HL-60 (cell line): ENCODE data around the gene NEK7.

ENCODE experiments used
- DNase-seq, 2 experiments: peaks; one replicate each; pipeline ENCODE4 v3.0.0-alpha.2; 2010 to 2020; ENCODE audit warnings: low read depth in 1 of 2, low spot score in 1 of 2
- H3K27ac ChIP-seq: fragments of 250-450 bp; sonication (Bioruptor Pico); replicated peaks from 2 replicates; pipeline ENCODE4 v1.5.1; 2020; ENCODE audit warnings: mild to moderate bottlenecking, moderate library complexity
- H3K27me3 ChIP-seq: fragments of 250-450 bp; sonication (Bioruptor Pico); 2 replicates; pipeline ENCODE4 v1.5.1; 2021; ENCODE audit warnings: mild to moderate bottlenecking, moderate library complexity; ENCODE audit not compliant: insufficient read depth, poor library complexity, severe bottlenecking
- H3K4me3 ChIP-seq: replicated peaks from 2 replicates; pipeline ENCODE4 v1.5.1; 2011; ENCODE audit warnings: mild to moderate bottlenecking, control low read depth, low read length; ENCODE audit not compliant: insufficient read depth
- GABPA ChIP-seq: IDR thresholded peaks from 2 replicates; pipeline ENCODE4 v1.6.1; 2012; ENCODE audit warnings: low read depth
- POLR2AphosphoS5 ChIP-seq: IDR thresholded peaks from 2 replicates; pipeline ENCODE4 v1.6.1; 2012; ENCODE audit warnings: low read depth
- SPI1 ChIP-seq: IDR thresholded peaks from 2 replicates; pipeline ENCODE4 v1.6.1; 2012; ENCODE audit warnings: low read depth, mild to moderate bottlenecking, borderline replicate concordance
- TF ChIP-seq, protein P1 (sequence below): IDR thresholded peaks from one replicate; pipeline ENCODE4 v1.5.1; 2011; ENCODE audit warnings: low read length, control low read depth, inconsistent platforms; ENCODE audit not compliant: insufficient read depth
- TF ChIP-seq, protein P2 (sequence below): IDR thresholded peaks from 2 replicates; pipeline ENCODE4 v1.6.1; 2012; ENCODE audit warnings: low read depth; ENCODE audit not compliant: insufficient replicate concordance

The NEK7 gene

DNA sequence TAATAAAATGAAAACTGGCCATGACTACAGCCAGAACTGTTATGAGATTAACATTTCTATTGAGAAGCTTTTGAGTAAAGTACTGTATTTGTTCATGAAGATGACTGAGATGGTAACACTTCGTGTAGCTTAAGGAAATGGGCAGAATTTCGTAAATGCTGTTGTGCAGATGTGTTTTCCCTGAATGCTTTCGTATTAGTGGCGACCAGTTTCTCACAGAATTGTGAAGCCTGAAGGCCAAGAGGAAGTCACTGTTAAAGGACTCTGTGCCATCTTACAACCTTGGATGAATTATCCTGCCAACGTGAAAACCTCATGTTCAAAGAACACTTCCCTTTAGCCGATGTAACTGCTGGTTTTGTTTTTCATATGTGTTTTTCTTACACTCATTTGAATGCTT lies 164.0 kb downstream of the NEK7 start:
- peak overlapping the region; percentile 32 for H3K27ac ChIP-seq
- peak in 1 of 2 experiments; percentile 64 for DNase-seq
- TF ChIP-seq, protein P1, sequence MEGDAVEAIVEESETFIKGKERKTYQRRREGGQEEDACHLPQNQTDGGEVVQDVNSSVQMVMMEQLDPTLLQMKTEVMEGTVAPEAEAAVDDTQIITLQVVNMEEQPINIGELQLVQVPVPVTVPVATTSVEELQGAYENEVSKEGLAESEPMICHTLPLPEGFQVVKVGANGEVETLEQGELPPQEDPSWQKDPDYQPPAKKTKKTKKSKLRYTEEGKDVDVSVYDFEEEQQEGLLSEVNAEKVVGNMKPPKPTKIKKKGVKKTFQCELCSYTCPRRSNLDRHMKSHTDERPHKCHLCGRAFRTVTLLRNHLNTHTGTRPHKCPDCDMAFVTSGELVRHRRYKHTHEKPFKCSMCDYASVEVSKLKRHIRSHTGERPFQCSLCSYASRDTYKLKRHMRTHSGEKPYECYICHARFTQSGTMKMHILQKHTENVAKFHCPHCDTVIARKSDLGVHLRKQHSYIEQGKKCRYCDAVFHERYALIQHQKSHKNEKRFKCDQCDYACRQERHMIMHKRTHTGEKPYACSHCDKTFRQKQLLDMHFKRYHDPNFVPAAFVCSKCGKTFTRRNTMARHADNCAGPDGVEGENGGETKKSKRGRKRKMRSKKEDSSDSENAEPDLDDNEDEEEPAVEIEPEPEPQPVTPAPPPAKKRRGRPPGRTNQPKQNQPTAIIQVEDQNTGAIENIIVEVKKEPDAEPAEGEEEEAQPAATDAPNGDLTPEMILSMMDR, result no peak
- TF ChIP-seq SPI1 (peak; percentile 83; the same call in 1 of the 2 replicates), GABPA (no peak), POLR2AphosphoS5 (no peak)
- TF ChIP-seq, protein P2, sequence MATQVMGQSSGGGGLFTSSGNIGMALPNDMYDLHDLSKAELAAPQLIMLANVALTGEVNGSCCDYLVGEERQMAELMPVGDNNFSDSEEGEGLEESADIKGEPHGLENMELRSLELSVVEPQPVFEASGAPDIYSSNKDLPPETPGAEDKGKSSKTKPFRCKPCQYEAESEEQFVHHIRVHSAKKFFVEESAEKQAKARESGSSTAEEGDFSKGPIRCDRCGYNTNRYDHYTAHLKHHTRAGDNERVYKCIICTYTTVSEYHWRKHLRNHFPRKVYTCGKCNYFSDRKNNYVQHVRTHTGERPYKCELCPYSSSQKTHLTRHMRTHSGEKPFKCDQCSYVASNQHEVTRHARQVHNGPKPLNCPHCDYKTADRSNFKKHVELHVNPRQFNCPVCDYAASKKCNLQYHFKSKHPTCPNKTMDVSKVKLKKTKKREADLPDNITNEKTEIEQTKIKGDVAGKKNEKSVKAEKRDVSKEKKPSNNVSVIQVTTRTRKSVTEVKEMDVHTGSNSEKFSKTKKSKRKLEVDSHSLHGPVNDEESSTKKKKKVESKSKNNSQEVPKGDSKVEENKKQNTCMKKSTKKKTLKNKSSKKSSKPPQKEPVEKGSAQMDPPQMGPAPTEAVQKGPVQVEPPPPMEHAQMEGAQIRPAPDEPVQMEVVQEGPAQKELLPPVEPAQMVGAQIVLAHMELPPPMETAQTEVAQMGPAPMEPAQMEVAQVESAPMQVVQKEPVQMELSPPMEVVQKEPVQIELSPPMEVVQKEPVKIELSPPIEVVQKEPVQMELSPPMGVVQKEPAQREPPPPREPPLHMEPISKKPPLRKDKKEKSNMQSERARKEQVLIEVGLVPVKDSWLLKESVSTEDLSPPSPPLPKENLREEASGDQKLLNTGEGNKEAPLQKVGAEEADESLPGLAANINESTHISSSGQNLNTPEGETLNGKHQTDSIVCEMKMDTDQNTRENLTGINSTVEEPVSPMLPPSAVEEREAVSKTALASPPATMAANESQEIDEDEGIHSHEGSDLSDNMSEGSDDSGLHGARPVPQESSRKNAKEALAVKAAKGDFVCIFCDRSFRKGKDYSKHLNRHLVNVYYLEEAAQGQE, result no peak
- H3K27me3 ChIP-seq, result no peaks in the 10 kb centered on the region
- H3K4me3 ChIP-seq, result no peak overlapping the region

DNA sequence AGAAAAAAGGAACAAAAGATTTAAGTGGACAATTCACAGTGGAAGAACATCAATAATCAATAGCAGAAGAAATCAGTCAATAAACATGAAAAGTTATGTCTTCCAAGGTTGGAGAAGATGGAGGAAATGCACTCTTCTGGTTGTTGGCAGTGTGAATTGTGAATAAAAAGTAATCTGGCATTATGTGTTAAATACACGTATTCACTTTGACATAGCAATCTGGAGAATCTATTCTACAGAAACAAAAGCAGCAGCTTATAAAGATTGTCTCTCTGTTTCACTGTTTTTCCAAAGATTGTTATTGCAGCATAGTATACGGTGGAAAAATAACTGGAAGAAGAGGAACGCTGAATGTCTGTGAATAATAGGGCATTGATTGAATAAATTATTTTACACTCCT lies 169.4 kb downstream of the NEK7 start:
- H3K27me3 ChIP-seq, result no peaks in the 10 kb centered on the region
- TF ChIP-seq, protein P2, result no peak
- TF ChIP-seq POLR2AphosphoS5 (no peak), GABPA (no peak), SPI1 (no peak)
- TF ChIP-seq, protein P1, result no peak
- no peak for DNase-seq

DNA sequence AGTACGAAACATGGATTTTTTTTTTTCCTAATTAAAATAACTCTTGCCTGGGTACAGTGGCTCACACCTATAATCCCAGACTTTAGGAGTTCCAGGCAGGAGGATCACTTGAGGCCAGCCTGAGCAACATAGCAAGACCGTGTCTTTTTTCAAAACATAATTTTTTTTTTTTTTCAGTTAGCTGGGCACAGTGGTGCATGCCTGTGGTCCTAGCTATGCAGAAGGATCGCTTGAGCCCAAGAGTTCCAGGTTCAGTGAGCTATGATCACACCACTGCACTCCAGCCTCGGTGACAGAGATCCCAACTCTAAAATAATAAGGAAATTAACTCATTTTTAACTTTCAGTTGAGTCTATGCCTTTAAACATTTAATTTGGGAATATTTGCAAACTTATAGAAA lies 170.1 kb downstream of the NEK7 start:
- DNase-seq, result no peak
- Histone ChIP-seq H3K27ac (no peak overlapping the region), H3K27me3 (no peaks in the 10 kb centered on the region), H3K4me3 (no peak overlapping the region)
- TF ChIP-seq GABPA (no peak), SPI1 (no peak), POLR2AphosphoS5 (no peak)
- TF ChIP-seq, protein P1, result no peak
- TF ChIP-seq, protein P2, result no peak

More for the DNA sequence above, 169.4 kb downstream of the NEK7 start:
- Histone ChIP-seq H3K4me3 (no peak overlapping the region), H3K27ac (no peak overlapping the region)
